ENCODE measurements around the gene ATAD5. TPM values are rescaled to one million over a fixed set of nuclear protein-coding genes. Genes with fewer than 3 reads are reported as not detected.

Gene ATAD5
- polyA plus RNA-seq, 4 donors: 5.4 to 7.5 (median 7.0) TPM

GRCh38 chr17:30933966-30934365 is 102.2 kb downstream of the ATAD5 start:
- DNase-seq (ENCODE audit: low read depth in 4 of 4, low spot score in 3 of 4): no peak

- no peak for DNase-seq (ENCODE audit: low read depth in 4 of 4, low spot score in 3 of 4)
Measured at GRCh38 chr17:30939051-30939689, 107.4 kb downstream of the ATAD5 start.

- DNase-seq (ENCODE audit: low read depth in 4 of 4, low spot score in 3 of 4): no peak
Measured at GRCh38 chr17:30942308-30943079, 110.7 kb downstream of the ATAD5 start.

Other genes starting within 250 kb of the ATAD5 start
- 10 to 100 TPM; 12.9 to 19.6 (median 14.1) TPM for gene CRLF3, start 7.3 kb upstream of the ATAD5 start, polyA plus RNA-seq (ENCODE audit: insufficient read length in 4 of 4)
- 10 to 100 TPM; 20.9 to 26.2 (median 25.4) TPM for gene TEFM, start 74.3 kb downstream of the ATAD5 start, polyA plus RNA-seq (ENCODE audit: insufficient read length in 4 of 4)
- gene ADAP2, start 90.0 kb downstream of the ATAD5 start, polyA plus RNA-seq (ENCODE audit: insufficient read length in 4 of 4): 1 to 10 TPM; 2.5 to 4.2 (median 3.4) TPM
- 10 to 100 TPM; 18.7 to 20.7 (median 19.4) TPM for gene RNF135, start 139.1 kb downstream of the ATAD5 start, polyA plus RNA-seq (ENCODE audit: insufficient read length in 4 of 4)